K562 treated with DMSO at 1 percent for 12 hours (cell line): ENCODE data around the gene SEC61B. TPM values are rescaled to one million over a fixed set of nuclear protein-coding genes. Genes with fewer than 3 reads are reported as not detected.

Experiments
- total RNA-seq: library from RNA; unstranded; fragments of 300-600 nt; gene quantifications from 2 replicates; pipeline ENCODE4 v1.2.3, GENCODE V29; 2022; ENCODE audit not compliant: insufficient read depth

The SEC61B gene
- total RNA-seq = 448 and 511 TPM in 2 replicates

DNA sequence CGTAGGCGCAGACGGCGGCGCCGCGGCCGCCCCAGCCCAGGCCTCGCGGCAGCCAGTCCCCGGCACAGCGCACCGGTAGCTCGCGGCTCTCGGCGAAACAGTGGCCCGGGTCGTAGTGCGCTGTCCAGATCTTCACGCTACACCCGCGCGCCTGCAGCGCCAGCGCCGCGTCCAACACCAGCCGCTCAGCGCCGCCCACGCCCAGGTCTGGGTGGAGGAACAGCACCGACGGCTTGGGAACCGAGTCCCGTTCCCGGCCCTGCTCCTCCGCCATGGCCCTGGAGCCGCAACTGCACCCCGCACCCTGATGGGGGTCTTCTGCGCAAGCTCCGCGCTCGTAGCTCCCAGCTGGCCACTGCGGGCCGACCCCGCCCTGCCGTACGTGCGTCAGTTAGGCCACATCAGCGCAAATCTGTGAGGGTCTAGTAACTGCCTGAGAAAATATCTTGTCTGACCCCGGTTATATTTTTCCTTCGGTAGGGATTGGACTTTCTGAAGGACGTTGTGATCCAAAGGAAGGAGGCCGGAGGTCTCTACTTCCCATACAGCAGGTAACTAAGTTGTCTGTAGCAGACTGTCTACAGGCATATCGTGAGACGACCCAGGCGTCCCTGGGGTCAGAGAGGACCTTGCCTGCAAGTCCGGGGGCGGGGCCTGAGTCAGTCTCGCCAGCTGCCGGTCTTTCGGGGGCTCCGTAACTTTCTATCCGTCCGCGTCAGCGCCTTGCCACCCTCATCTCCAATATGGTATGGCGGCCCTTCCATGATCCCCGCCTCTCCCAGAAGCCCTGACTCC is at the start of gene SEC61B, which contains the start of gene ALG2:
Gene SEC61B (plus strand): TSS at position 662 of the 795 bp plus-strand sequence. CDS start 82 bp downstream, at position 744.
Gene ALG2 (minus strand): TSS at position 322 of the 795 bp plus-strand sequence. CDS start 48 bp downstream, at position 274.

Other genes with a start within 250 kb of the SEC61B start
- 8.2 and 30.6 TPM in 2 replicates for gene TGFBR1, start 117.2 kb upstream of the SEC61B start, total RNA-seq
- gene ALG2, start 340 bp upstream of the SEC61B start, total RNA-seq = 24.2 and 38.0 TPM in 2 replicates